ENCODE data around the gene NAA10.

The NAA10 gene

GRCh38 chrX:153883163-153883843 lies 51.5 kb downstream of the NAA10 start:
- no peak for DNase-seq

GRCh38 chrX:153882557-153882956 lies 52.3 kb downstream of the NAA10 start:
- no peak for DNase-seq

- DNase-seq, result no peak
Measured at GRCh38 chrX:153882086-153882498, 52.7 kb downstream of the NAA10 start.

GRCh38 chrX:153881281-153881680 lies 53.6 kb downstream of the NAA10 start:
- DNase-seq, result no peak

GRCh38 chrX:153880440-153880815 lies 54.4 kb downstream of the NAA10 start:
- DNase-seq, result no peak

- no peak for DNase-seq
Measured at GRCh38 chrX:153879741-153880439, 54.9 kb downstream of the NAA10 start.

All from NCI-H1930 (cell line).